Natural killer cell (primary cell): ENCODE results near the gene DPPA4. TPM values are rescaled to one million over a fixed set of nuclear protein-coding genes. Genes with fewer than 3 reads are reported as not detected.
A peak's percentile ranks its signal among the peaks of the same experiment; 100 is the strongest.

Experiments used
- ATAC-seq, 3 donors: fragments of 150-1000 bp in 2 of 3; fragments of 200-7000 bp in 1 of 3; cut with Tn5 transposase; 1 replicate in 1 of 3; 2 replicates in 2 of 3; pipeline ENCODE4 v1.10.0; 2021; ENCODE audit warnings: mild to moderate bottlenecking in 2 of 3, moderate library complexity in 2 of 3
- DNase-seq, 2 donors: peaks; one replicate each; pipeline versions ENCODE4 v3.0.0 to v3.0.0-alpha.2; 2013 to 2021; ENCODE audit warnings: mixed read lengths in 1 of 2
- H3K27ac ChIP-seq: one replicate; pipeline ENCODE4 v1.5.1; 2013; ENCODE audit warnings: mild to moderate bottlenecking, low read length
- H3K27me3 ChIP-seq: one replicate; pipeline ENCODE4 v1.6.1; 2013; ENCODE audit warnings: low read length; ENCODE audit not compliant: control insufficient read depth, insufficient read depth
- H3K36me3 ChIP-seq: one replicate; pipeline ENCODE4 v1.6.1; 2013; ENCODE audit warnings: low read length; ENCODE audit not compliant: control insufficient read depth, insufficient read depth
- H3K4me1 ChIP-seq: one replicate; pipeline ENCODE4 v1.6.1; 2013; ENCODE audit warnings: low read length; ENCODE audit not compliant: control insufficient read depth, insufficient read depth
- H3K4me3 ChIP-seq: one replicate; pipeline ENCODE4 v1.5.1; 2013; ENCODE audit warnings: low read length
- H3K9me3 ChIP-seq: one replicate; pipeline ENCODE4 v1.6.1; 2013; ENCODE audit warnings: low read length; ENCODE audit not compliant: control insufficient read depth, insufficient read depth
- H3K27ac Mint-ChIP-seq, 2 donors: one replicate each; pipeline ENCODE4 v1.8.0; 2022; ENCODE audit warnings: mild to moderate bottlenecking in 2 of 2, mixed read lengths in 2 of 2, moderate library complexity in 1 of 2
- H3K27me3 Mint-ChIP-seq, 2 donors: one replicate each; pipeline ENCODE4 v1.8.0; 2022; ENCODE audit warnings: low read depth in 2 of 2, mixed read lengths in 2 of 2
- H3K36me3 Mint-ChIP-seq: one replicate; pipeline ENCODE4 v1.8.0; 2022; ENCODE audit warnings: mixed read lengths
- H3K4me1 Mint-ChIP-seq, 2 donors: one replicate each; pipeline ENCODE4 v1.8.0; 2022; ENCODE audit warnings: mixed read lengths in 2 of 2
- H3K4me3 Mint-ChIP-seq: one replicate; pipeline ENCODE4 v1.8.0; 2022; ENCODE audit warnings: mild to moderate bottlenecking, moderate library complexity, mixed read lengths
- H3K9me3 Mint-ChIP-seq, 2 donors: one replicate each; pipeline ENCODE4 v1.8.0; 2022; ENCODE audit warnings: mixed read lengths in 2 of 2
- WGBS: methylation state at CpG from one replicate; pipeline ENCODE4 v1.1.7; 2013; ENCODE audit warnings: missing lambda C conversion rate; ENCODE audit not compliant: insufficient coverage; 5-methylcytosine and 5-hydroxymethylcytosine counted together
- intact Hi-C: fragments of 100-400 bp; cut with micrococcal nuclease; formaldehyde crosslinking; loops from one replicate; pipeline ENCODE4 v1.14.2; 2022
- total RNA-seq, 4 donors: library from RNA; stranded (reverse); fragments of 120-200 nt in 1 of 4; gene quantifications; one replicate each; pipeline versions ENCODE4 v1.2.3 to v1.2.4, GENCODE V29; 2013 to 2022
- TF ChIP-seq, protein P1 (sequence below): fragments of 200-600 bp; IDR thresholded peaks from one replicate; pipeline ENCODE4 v1.8.0; 2022; ENCODE audit warnings: antibody characterized with exemption

Gene DPPA4
- total RNA-seq, 3 donors from 2014 or later (not counting 1 experiment from before 2014, with no cell fraction given) = 1.2 to 2.3 (median 1.8) TPM

GRCh38 chr3:109339197-109339596 is 1.9 kb upstream of the DPPA4 start:
- TF ChIP-seq, protein P1, sequence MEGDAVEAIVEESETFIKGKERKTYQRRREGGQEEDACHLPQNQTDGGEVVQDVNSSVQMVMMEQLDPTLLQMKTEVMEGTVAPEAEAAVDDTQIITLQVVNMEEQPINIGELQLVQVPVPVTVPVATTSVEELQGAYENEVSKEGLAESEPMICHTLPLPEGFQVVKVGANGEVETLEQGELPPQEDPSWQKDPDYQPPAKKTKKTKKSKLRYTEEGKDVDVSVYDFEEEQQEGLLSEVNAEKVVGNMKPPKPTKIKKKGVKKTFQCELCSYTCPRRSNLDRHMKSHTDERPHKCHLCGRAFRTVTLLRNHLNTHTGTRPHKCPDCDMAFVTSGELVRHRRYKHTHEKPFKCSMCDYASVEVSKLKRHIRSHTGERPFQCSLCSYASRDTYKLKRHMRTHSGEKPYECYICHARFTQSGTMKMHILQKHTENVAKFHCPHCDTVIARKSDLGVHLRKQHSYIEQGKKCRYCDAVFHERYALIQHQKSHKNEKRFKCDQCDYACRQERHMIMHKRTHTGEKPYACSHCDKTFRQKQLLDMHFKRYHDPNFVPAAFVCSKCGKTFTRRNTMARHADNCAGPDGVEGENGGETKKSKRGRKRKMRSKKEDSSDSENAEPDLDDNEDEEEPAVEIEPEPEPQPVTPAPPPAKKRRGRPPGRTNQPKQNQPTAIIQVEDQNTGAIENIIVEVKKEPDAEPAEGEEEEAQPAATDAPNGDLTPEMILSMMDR = no peak
- peaks cover 3% of the 10 kb centered on the region for H3K4me1 ChIP-seq
- DNase-seq = no peak
- H3K9me3 ChIP-seq = no peaks in the 10 kb centered on the region
- Mint-ChIP-seq H3K36me3 (no peaks in the 10 kb centered on the region), H3K4me1 (peaks cover 14 to 17% of the 10 kb centered on the region in 2 donors), H3K4me3 (no peak overlapping the region), H3K9me3 (no peaks in the 10 kb centered on the region), H3K27me3 (peaks cover 20 to 26% of the 10 kb centered on the region in 2 donors), H3K27ac (no peak overlapping the region)
- intact Hi-C loops = no loop called here
- 83% methylated on average over 3 of the region's 3 CpGs for WGBS
- no peak overlapping the region for H3K4me3 ChIP-seq
- ATAC-seq = no peak
- no peaks in the 10 kb centered on the region for H3K36me3 ChIP-seq
- H3K27me3 ChIP-seq = no peaks in the 10 kb centered on the region
- no peak overlapping the region for H3K27ac ChIP-seq

DNA sequence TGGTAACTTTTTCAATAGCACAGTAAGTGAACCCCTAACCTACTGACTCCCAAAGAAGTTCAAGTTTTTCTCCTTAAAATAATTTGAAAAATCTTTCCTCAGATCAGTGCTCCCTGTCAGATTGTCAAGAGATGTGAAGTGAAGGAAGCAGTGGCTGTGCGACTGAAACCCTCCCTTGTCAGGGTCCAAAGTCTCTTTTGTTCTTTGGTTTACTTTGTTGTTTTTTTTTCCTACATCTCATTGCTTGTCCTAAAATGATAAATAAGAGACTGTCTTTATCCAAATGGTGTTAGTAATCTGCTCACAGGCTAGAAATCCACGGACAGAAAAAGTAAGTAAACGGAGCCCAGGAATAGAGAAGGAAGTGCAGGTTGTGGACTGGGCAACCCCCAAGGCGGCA is 976 bp upstream of the DPPA4 start:
- no peak for ATAC-seq

GRCh38 chr3:109336291-109336861 is 970 bp downstream of the DPPA4 start:
- DNase-seq (peak in 1 of 2 donors; percentile 5), ATAC-seq (peak; percentile 63 to 85 (median 71))
- Histone ChIP-seq H3K27me3 (no peaks in the 10 kb centered on the region), H3K4me3 (peak overlapping the region; percentile 14), H3K9me3 (no peaks in the 10 kb centered on the region), H3K36me3 (no peaks in the 10 kb centered on the region), H3K4me1 (peaks cover 3% of the 10 kb centered on the region), H3K27ac (no peak overlapping the region)
- H3K36me3 Mint-ChIP-seq = no peaks in the 10 kb centered on the region
- TF ChIP-seq, protein P1 = no peak
- H3K27me3 Mint-ChIP-seq = peaks cover 20 to 26% of the 10 kb centered on the region in 2 donors
- intact Hi-C loops = no loop called here
- no peaks in the 10 kb centered on the region for H3K9me3 Mint-ChIP-seq
- 4% methylated on average over 15 of the region's 17 CpGs for WGBS
- peak overlapping the region; percentile 92 for H3K4me3 Mint-ChIP-seq
- peaks cover 14 to 17% of the 10 kb centered on the region in 2 donors for H3K4me1 Mint-ChIP-seq
- H3K27ac Mint-ChIP-seq = peak overlapping the region in 1 of 2 donors; percentile 73

More for the DNA sequence above, 976 bp upstream of the DPPA4 start:
- Histone ChIP-seq H3K4me1 (peaks cover 3% of the 10 kb centered on the region), H3K27ac (no peak overlapping the region), H3K36me3 (no peaks in the 10 kb centered on the region), H3K4me3 (no peak overlapping the region), H3K27me3 (no peaks in the 10 kb centered on the region), H3K9me3 (no peaks in the 10 kb centered on the region)
- no peaks in the 10 kb centered on the region for H3K9me3 Mint-ChIP-seq
- H3K36me3 Mint-ChIP-seq = no peaks in the 10 kb centered on the region
- intact Hi-C loops = no loop called here
- DNase-seq = no peak
- WGBS = 25% methylated on average over 4 of the region's 4 CpGs
- TF ChIP-seq, protein P1 = no peak
- peak overlapping the region; percentile 57 for H3K4me3 Mint-ChIP-seq
- no peak overlapping the region for H3K27ac Mint-ChIP-seq
- H3K27me3 Mint-ChIP-seq = peaks cover 20 to 26% of the 10 kb centered on the region in 2 donors
- peaks cover 14 to 17% of the 10 kb centered on the region in 2 donors for H3K4me1 Mint-ChIP-seq

DNA sequence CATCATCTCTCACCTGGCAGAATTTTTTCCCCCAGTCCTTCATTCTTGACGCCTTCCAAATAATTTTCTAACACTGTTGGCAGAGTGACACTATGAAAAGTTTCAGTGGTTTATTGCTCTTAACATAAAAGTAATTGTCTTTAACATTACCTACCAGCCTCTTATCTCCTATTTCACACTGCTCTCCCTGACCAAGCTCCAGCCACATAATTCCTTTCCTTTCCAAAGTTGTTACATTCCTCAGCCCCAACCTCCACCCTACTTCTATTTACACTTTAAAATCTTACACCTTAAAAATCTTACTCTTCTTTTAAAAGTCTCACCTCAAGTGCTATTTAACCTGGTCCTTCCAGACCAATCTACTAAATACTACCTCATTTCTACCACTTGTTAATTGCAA is 2.8 kb downstream of the DPPA4 start:
- Histone ChIP-seq H3K27me3 (no peaks in the 10 kb centered on the region), H3K4me3 (no peak overlapping the region), H3K27ac (no peak overlapping the region), H3K4me1 (peaks cover 3% of the 10 kb centered on the region), H3K36me3 (no peaks in the 10 kb centered on the region), H3K9me3 (no peaks in the 10 kb centered on the region)
- no peak overlapping the region for H3K27ac Mint-ChIP-seq
- TF ChIP-seq, protein P1 = no peak
- DNase-seq = no peak
- 86% methylated on average over 1 of the region's 1 CpG for WGBS
- intact Hi-C loops = no loop called here
- no peak for ATAC-seq
- H3K9me3 Mint-ChIP-seq = no peaks in the 10 kb centered on the region
- no peak overlapping the region for H3K4me3 Mint-ChIP-seq
- no peaks in the 10 kb centered on the region for H3K36me3 Mint-ChIP-seq
- peaks cover 20 to 26% of the 10 kb centered on the region in 2 donors for H3K27me3 Mint-ChIP-seq
- H3K4me1 Mint-ChIP-seq = peaks cover 14 to 17% of the 10 kb centered on the region in 2 donors
